HG03060 (cell line): ENCODE data around the gene INSR.
"Not testable (repeated sequence)": the region's sequence is repeated elsewhere in the genome, so short reads cannot be mapped to it uniquely, and the experiment has no call there.

Experiments
- ATAC-seq: cut with Tn5 transposase; IDR thresholded peaks from one replicate; pipeline ENCODE4 v1.9.1; 2021; ENCODE audit warnings: low read depth, moderate number of reproducible peaks; ENCODE audit not compliant: unreplicated experiment

INSR gene

GRCh38 chr19:7149956-7150705 is 144.1 kb downstream of the INSR start:
- ATAC-seq = no peak

GRCh38 chr19:7147119-7147675 is 147.0 kb downstream of the INSR start:
- not testable (repeated sequence) for ATAC-seq

GRCh38 chr19:7146086-7146485 is 148.1 kb downstream of the INSR start:
- not testable (repeated sequence) for ATAC-seq

GRCh38 chr19:7145494-7145893 is 148.7 kb downstream of the INSR start:
- no peak for ATAC-seq

- ATAC-seq = no peak
Measured at GRCh38 chr19:7142771-7143170, 151.4 kb downstream of the INSR start.

- ATAC-seq = no peak
Measured at GRCh38 chr19:7140137-7140536, 154.1 kb downstream of the INSR start.

- ATAC-seq = no peak
Measured at GRCh38 chr19:7139095-7139494, 155.1 kb downstream of the INSR start.

GRCh38 chr19:7138402-7138801 is 155.8 kb downstream of the INSR start:
- no peak for ATAC-seq

GRCh38 chr19:7137120-7137519 is 157.1 kb downstream of the INSR start:
- ATAC-seq = no peak

GRCh38 chr19:7132054-7132453 is 162.2 kb downstream of the INSR start:
- ATAC-seq = no peak

GRCh38 chr19:7130043-7130442 is 164.2 kb downstream of the INSR start:
- ATAC-seq = no peak

GRCh38 chr19:7126132-7126531 is 168.1 kb downstream of the INSR start:
- no peak for ATAC-seq

GRCh38 chr19:7125221-7125620 is 169.0 kb downstream of the INSR start:
- ATAC-seq = no peak

GRCh38 chr19:7124782-7125181 is 169.4 kb downstream of the INSR start:
- no peak for ATAC-seq

- ATAC-seq = no peak
Measured at GRCh38 chr19:7122701-7123100, 171.5 kb downstream of the INSR start.

GRCh38 chr19:7120499-7120898 is 173.7 kb downstream of the INSR start:
- ATAC-seq = no peak

GRCh38 chr19:7119582-7119981 is 174.6 kb downstream of the INSR start:
- no peak for ATAC-seq

GRCh38 chr19:7117248-7117647 is 177.0 kb downstream of the INSR start:
- no peak for ATAC-seq

GRCh38 chr19:7115721-7116120 is 178.5 kb downstream of the INSR start:
- ATAC-seq = no peak

GRCh38 chr19:7113233-7113632 is 181.0 kb downstream of the INSR start:
- ATAC-seq = no peak

- ATAC-seq = no peak
Measured at GRCh38 chr19:7112675-7113074, 181.5 kb downstream of the INSR start.

- no peak for ATAC-seq
Measured at GRCh38 chr19:7109678-7110289, 184.4 kb downstream of the INSR start.
